ENCODE data around the gene TNK1.
A peak's percentile ranks its signal among the peaks of the same experiment; 100 is the strongest.
"Not testable (repeated sequence)": the region's sequence is repeated elsewhere in the genome, so short reads cannot be mapped to it uniquely, and the experiment has no call there.

TNK1 gene

GRCh38 chr17:7356072-7356549 lies 24.8 kb upstream of the TNK1 start:
- no peaks in the 10 kb centered on the region for H3K27me3 ChIP-seq (ENCODE audit: low read depth, low read length)
- H3K4me3 ChIP-seq (ENCODE audit: low read depth in 1 of 2, low read length in 2 of 2): no peak overlapping the region
- peaks cover 0 to 6% of the 10 kb centered on the region in 2 donors for H3K36me3 ChIP-seq (ENCODE audit: control insufficient read depth in 1 of 2, insufficient read depth in 2 of 2, low read length in 2 of 2)
- peak overlapping the region; percentile 34 for H3K27ac ChIP-seq (ENCODE audit: low read length)
- peaks cover 15 to 38% of the 10 kb centered on the region in 2 donors for H3K4me1 ChIP-seq (ENCODE audit: control insufficient read depth in 1 of 2, insufficient read depth in 2 of 2, low read length in 2 of 2)
- no peaks in the 10 kb centered on the region for H3K9me3 ChIP-seq (ENCODE audit: control insufficient read depth in 1 of 2, low read length in 2 of 2)

GRCh38 chr17:7356756-7357155 lies 24.1 kb upstream of the TNK1 start:
- peaks cover 0 to 3% of the 10 kb centered on the region in 2 donors for H3K36me3 ChIP-seq (ENCODE audit: control insufficient read depth in 1 of 2, insufficient read depth in 2 of 2, low read length in 2 of 2)
- H3K27ac ChIP-seq (ENCODE audit: low read length): peak overlapping the region; percentile 34
- H3K9me3 ChIP-seq (ENCODE audit: control insufficient read depth in 1 of 2, low read length in 2 of 2): no peaks in the 10 kb centered on the region
- no peak overlapping the region for H3K4me3 ChIP-seq (ENCODE audit: low read depth in 1 of 2, low read length in 2 of 2)
- H3K27me3 ChIP-seq (ENCODE audit: low read depth, low read length): no peaks in the 10 kb centered on the region
- H3K4me1 ChIP-seq (ENCODE audit: control insufficient read depth in 1 of 2, insufficient read depth in 2 of 2, low read length in 2 of 2): peaks cover 15 to 35% of the 10 kb centered on the region in 2 donors

GRCh38 chr17:7357381-7357780 lies 23.5 kb upstream of the TNK1 start:
- Histone ChIP-seq H3K36me3 (ENCODE audit: control insufficient read depth in 1 of 2, insufficient read depth in 2 of 2, low read length in 2 of 2) (no peaks in the 10 kb centered on the region), H3K9me3 (ENCODE audit: control insufficient read depth in 1 of 2, low read length in 2 of 2) (no peaks in the 10 kb centered on the region), H3K4me3 (ENCODE audit: low read depth in 1 of 2, low read length in 2 of 2) (no peak overlapping the region), H3K27ac (ENCODE audit: low read length) (peak overlapping the region; percentile 65), H3K4me1 (ENCODE audit: control insufficient read depth in 1 of 2, insufficient read depth in 2 of 2, low read length in 2 of 2) (peaks cover 13 to 33% of the 10 kb centered on the region in 2 donors), H3K27me3 (ENCODE audit: low read depth, low read length) (no peaks in the 10 kb centered on the region)

- Histone ChIP-seq H3K9me3 (ENCODE audit: control insufficient read depth in 1 of 2, low read length in 2 of 2) (no peaks in the 10 kb centered on the region), H3K27me3 (ENCODE audit: low read depth, low read length) (no peaks in the 10 kb centered on the region), H3K4me3 (ENCODE audit: low read depth in 1 of 2, low read length in 2 of 2) (no peak overlapping the region), H3K4me1 (ENCODE audit: control insufficient read depth in 1 of 2, insufficient read depth in 2 of 2, low read length in 2 of 2) (no peaks in the 10 kb centered on the region), H3K27ac (ENCODE audit: low read length) (no peak overlapping the region), H3K36me3 (ENCODE audit: control insufficient read depth in 1 of 2, insufficient read depth in 2 of 2, low read length in 2 of 2) (no peaks in the 10 kb centered on the region)
Measured at GRCh38 chr17:7361906-7362305, 19.0 kb upstream of the TNK1 start.

GRCh38 chr17:7363311-7363710 lies 17.6 kb upstream of the TNK1 start:
- Histone ChIP-seq H3K4me3 (ENCODE audit: low read depth in 1 of 2, low read length in 2 of 2) (no peak overlapping the region), H3K9me3 (ENCODE audit: control insufficient read depth in 1 of 2, low read length in 2 of 2) (no peaks in the 10 kb centered on the region), H3K27ac (ENCODE audit: low read length) (no peak overlapping the region), H3K4me1 (ENCODE audit: control insufficient read depth in 1 of 2, insufficient read depth in 2 of 2, low read length in 2 of 2) (no peaks in the 10 kb centered on the region), H3K36me3 (ENCODE audit: control insufficient read depth in 1 of 2, insufficient read depth in 2 of 2, low read length in 2 of 2) (no peaks in the 10 kb centered on the region), H3K27me3 (ENCODE audit: low read depth, low read length) (no peaks in the 10 kb centered on the region)

GRCh38 chr17:7365963-7366362 lies 14.9 kb upstream of the TNK1 start:
- H3K4me1 ChIP-seq (ENCODE audit: control insufficient read depth in 1 of 2, insufficient read depth in 2 of 2, low read length in 2 of 2); H3K27me3 ChIP-seq (ENCODE audit: low read depth, low read length); H3K36me3 ChIP-seq (ENCODE audit: control insufficient read depth in 1 of 2, insufficient read depth in 2 of 2, low read length in 2 of 2); H3K27ac ChIP-seq (ENCODE audit: low read length); H3K4me3 ChIP-seq (ENCODE audit: low read depth in 1 of 2, low read length in 2 of 2); H3K9me3 ChIP-seq (ENCODE audit: control insufficient read depth in 1 of 2, low read length in 2 of 2): not testable (repeated sequence)

GRCh38 chr17:7367083-7367482 lies 13.8 kb upstream of the TNK1 start:
- no peaks in the 10 kb centered on the region for H3K4me1 ChIP-seq (ENCODE audit: control insufficient read depth in 1 of 2, insufficient read depth in 2 of 2, low read length in 2 of 2)
- H3K4me3 ChIP-seq (ENCODE audit: low read depth in 1 of 2, low read length in 2 of 2): no peak overlapping the region
- no peaks in the 10 kb centered on the region for H3K9me3 ChIP-seq (ENCODE audit: control insufficient read depth in 1 of 2, low read length in 2 of 2)
- H3K27me3 ChIP-seq (ENCODE audit: low read depth, low read length): no peaks in the 10 kb centered on the region
- H3K27ac ChIP-seq (ENCODE audit: low read length): no peak overlapping the region
- H3K36me3 ChIP-seq (ENCODE audit: control insufficient read depth in 1 of 2, insufficient read depth in 2 of 2, low read length in 2 of 2): no peaks in the 10 kb centered on the region

- H3K4me3 ChIP-seq (ENCODE audit: low read depth in 1 of 2, low read length in 2 of 2): no peak overlapping the region
- H3K27ac ChIP-seq (ENCODE audit: low read length): no peak overlapping the region
- no peaks in the 10 kb centered on the region for H3K4me1 ChIP-seq (ENCODE audit: control insufficient read depth in 1 of 2, insufficient read depth in 2 of 2, low read length in 2 of 2)
- H3K9me3 ChIP-seq (ENCODE audit: control insufficient read depth in 1 of 2, low read length in 2 of 2): no peaks in the 10 kb centered on the region
- H3K36me3 ChIP-seq (ENCODE audit: control insufficient read depth in 1 of 2, insufficient read depth in 2 of 2, low read length in 2 of 2): no peaks in the 10 kb centered on the region
- H3K27me3 ChIP-seq (ENCODE audit: low read depth, low read length): no peaks in the 10 kb centered on the region
Measured at GRCh38 chr17:7367918-7368598, 12.8 kb upstream of the TNK1 start.

GRCh38 chr17:7368599-7368994 lies 12.3 kb upstream of the TNK1 start:
- H3K4me1 ChIP-seq (ENCODE audit: control insufficient read depth in 1 of 2, insufficient read depth in 2 of 2, low read length in 2 of 2): not testable (repeated sequence)

GRCh38 chr17:7369825-7370224 lies 11.1 kb upstream of the TNK1 start:
- H3K4me3 ChIP-seq (ENCODE audit: low read depth in 1 of 2, low read length in 2 of 2): no peak overlapping the region
- H3K4me1 ChIP-seq (ENCODE audit: control insufficient read depth in 1 of 2, insufficient read depth in 2 of 2, low read length in 2 of 2): no peaks in the 10 kb centered on the region
- no peaks in the 10 kb centered on the region for H3K27me3 ChIP-seq (ENCODE audit: low read depth, low read length)
- no peaks in the 10 kb centered on the region for H3K36me3 ChIP-seq (ENCODE audit: control insufficient read depth in 1 of 2, insufficient read depth in 2 of 2, low read length in 2 of 2)
- H3K27ac ChIP-seq (ENCODE audit: low read length): no peak overlapping the region
- H3K9me3 ChIP-seq (ENCODE audit: control insufficient read depth in 1 of 2, low read length in 2 of 2): no peaks in the 10 kb centered on the region

More at GRCh38 chr17:7368599-7368994, 12.3 kb upstream of the TNK1 start:
- not testable (repeated sequence) for H3K9me3 ChIP-seq (ENCODE audit: control insufficient read depth in 1 of 2, low read length in 2 of 2); H3K36me3 ChIP-seq (ENCODE audit: control insufficient read depth in 1 of 2, insufficient read depth in 2 of 2, low read length in 2 of 2); H3K27me3 ChIP-seq (ENCODE audit: low read depth, low read length); H3K27ac ChIP-seq (ENCODE audit: low read length); H3K4me3 ChIP-seq (ENCODE audit: low read depth in 1 of 2, low read length in 2 of 2)

- Histone ChIP-seq H3K9me3 (ENCODE audit: control insufficient read depth in 1 of 2, low read length in 2 of 2) (no peaks in the 10 kb centered on the region), H3K4me3 (ENCODE audit: low read depth in 1 of 2, low read length in 2 of 2) (no peak overlapping the region), H3K27ac (ENCODE audit: low read length) (no peak overlapping the region), H3K36me3 (ENCODE audit: control insufficient read depth in 1 of 2, insufficient read depth in 2 of 2, low read length in 2 of 2) (no peaks in the 10 kb centered on the region), H3K27me3 (ENCODE audit: low read depth, low read length) (no peaks in the 10 kb centered on the region), H3K4me1 (ENCODE audit: control insufficient read depth in 1 of 2, insufficient read depth in 2 of 2, low read length in 2 of 2) (no peaks in the 10 kb centered on the region)
Measured at GRCh38 chr17:7370853-7371252, 10.0 kb upstream of the TNK1 start.

GRCh38 chr17:7374353-7374752 lies 6.5 kb upstream of the TNK1 start:
- Histone ChIP-seq H3K27me3 (ENCODE audit: low read depth, low read length) (no peaks in the 10 kb centered on the region), H3K36me3 (ENCODE audit: control insufficient read depth in 1 of 2, insufficient read depth in 2 of 2, low read length in 2 of 2) (no peaks in the 10 kb centered on the region), H3K4me3 (ENCODE audit: low read depth in 1 of 2, low read length in 2 of 2) (no peak overlapping the region), H3K9me3 (ENCODE audit: control insufficient read depth in 1 of 2, low read length in 2 of 2) (no peaks in the 10 kb centered on the region), H3K27ac (ENCODE audit: low read length) (no peak overlapping the region), H3K4me1 (ENCODE audit: control insufficient read depth in 1 of 2, insufficient read depth in 2 of 2, low read length in 2 of 2) (no peaks in the 10 kb centered on the region)

All from muscle layer of duodenum (tissue), 2 donors.